ENCODE data around the gene CCDC187. TPM values are rescaled to one million over a fixed set of nuclear protein-coding genes. Genes with fewer than 3 reads are reported as not detected.

The CCDC187 gene
- total RNA-seq, 1 donor from 2014 or later: 0.69 TPM

DNA sequence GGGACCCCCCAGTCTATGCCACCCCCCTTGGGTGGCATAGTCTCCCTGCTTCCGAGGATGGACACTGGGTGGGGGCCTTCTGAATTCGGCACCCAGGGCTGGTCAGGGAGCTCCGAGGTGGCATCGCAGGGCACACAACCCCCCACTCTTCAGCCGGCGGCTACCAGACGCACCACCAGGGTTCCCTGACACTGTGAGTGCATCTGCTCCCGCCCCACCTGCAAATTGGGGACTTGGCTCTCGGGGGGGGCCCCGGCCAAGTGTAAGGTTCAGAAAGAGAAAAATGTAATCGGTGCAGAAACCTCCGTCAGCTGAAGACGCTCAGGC, 45.6 kb downstream of the CCDC187 start:
- ChIA-PET POLR2A (no interaction called here), CTCF (no interaction called here)
- DNase-seq: no peak
- Mint-ChIP-seq H3K4me1 (no peaks in the 10 kb centered on the region), H3K27ac (no peak overlapping the region), H3K36me3 (ENCODE audit: low read depth) (no peaks in the 10 kb centered on the region), H3K4me3 (no peak overlapping the region), H3K27me3 (peaks cover 2% of the 10 kb centered on the region), H3K9me3 (no peaks in the 10 kb centered on the region)
- ATAC-seq (ENCODE audit: low read depth): no peak
- intact Hi-C loops (cut with micrococcal nuclease): no loop called here
- TF ChIP-seq, protein P1, sequence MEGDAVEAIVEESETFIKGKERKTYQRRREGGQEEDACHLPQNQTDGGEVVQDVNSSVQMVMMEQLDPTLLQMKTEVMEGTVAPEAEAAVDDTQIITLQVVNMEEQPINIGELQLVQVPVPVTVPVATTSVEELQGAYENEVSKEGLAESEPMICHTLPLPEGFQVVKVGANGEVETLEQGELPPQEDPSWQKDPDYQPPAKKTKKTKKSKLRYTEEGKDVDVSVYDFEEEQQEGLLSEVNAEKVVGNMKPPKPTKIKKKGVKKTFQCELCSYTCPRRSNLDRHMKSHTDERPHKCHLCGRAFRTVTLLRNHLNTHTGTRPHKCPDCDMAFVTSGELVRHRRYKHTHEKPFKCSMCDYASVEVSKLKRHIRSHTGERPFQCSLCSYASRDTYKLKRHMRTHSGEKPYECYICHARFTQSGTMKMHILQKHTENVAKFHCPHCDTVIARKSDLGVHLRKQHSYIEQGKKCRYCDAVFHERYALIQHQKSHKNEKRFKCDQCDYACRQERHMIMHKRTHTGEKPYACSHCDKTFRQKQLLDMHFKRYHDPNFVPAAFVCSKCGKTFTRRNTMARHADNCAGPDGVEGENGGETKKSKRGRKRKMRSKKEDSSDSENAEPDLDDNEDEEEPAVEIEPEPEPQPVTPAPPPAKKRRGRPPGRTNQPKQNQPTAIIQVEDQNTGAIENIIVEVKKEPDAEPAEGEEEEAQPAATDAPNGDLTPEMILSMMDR (IDR thresholded peaks at IDR 0.05): no peak

DNA sequence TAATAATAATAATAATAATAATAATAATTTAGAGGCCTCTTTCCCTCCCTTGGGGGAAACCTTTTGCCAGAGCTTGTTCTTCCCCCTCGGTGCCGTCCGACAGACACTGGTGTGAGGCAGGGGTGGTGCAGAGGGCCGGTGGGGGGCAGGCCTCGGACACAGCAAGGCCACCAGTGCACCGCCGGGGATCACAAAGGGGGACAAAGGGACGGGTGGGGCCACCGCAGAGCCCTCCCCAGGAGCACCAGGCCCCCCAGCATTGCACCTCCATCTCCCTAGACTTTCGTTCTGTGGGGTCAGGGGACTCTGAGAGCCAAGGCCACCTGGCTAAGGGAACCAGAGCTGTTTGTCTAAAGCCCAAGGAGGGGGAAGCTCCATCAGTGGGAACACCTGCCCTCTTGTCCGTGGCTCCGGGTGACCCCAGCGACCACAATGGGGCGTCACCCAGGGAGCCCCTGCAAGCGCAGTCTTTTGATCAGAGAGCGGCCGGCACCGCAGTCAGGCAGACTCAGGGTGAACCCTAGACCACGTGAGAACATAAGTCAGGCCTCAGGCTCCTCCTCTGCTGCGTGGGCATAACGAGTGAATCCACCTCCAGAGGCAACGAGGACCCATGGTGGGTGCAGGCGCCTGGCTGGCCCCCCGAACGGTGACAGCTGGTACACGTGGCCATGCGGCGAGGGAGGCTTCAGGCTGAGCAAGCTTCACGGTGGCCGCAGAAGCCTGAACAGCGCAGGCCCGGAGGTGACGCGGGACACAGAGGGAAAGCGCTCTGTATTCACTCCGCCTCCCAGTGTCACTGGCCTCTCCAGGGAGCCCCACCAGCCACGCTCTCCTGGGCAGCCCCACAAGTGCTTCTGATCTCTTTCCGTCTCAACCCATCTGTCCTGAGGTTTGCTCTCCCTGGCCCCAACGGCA, 46.3 kb downstream of the CCDC187 start:
- intact Hi-C loops (cut with micrococcal nuclease): no loop called here
- no peaks in the 10 kb centered on the region for H3K9me3 Mint-ChIP-seq
- ATAC-seq (ENCODE audit: low read depth) (no peak), DNase-seq (no peak)
- ChIA-PET POLR2A (no interaction called here), CTCF (no interaction called here)
- no peaks in the 10 kb centered on the region for H3K4me1 Mint-ChIP-seq
- no peaks in the 10 kb centered on the region for H3K36me3 Mint-ChIP-seq (ENCODE audit: low read depth)
- H3K27me3 Mint-ChIP-seq: peaks cover 2% of the 10 kb centered on the region
- H3K27ac Mint-ChIP-seq: no peak overlapping the region
- TF ChIP-seq, protein P1 (IDR thresholded peaks at IDR 0.05): no peak
- H3K4me3 Mint-ChIP-seq: no peak overlapping the region

DNA sequence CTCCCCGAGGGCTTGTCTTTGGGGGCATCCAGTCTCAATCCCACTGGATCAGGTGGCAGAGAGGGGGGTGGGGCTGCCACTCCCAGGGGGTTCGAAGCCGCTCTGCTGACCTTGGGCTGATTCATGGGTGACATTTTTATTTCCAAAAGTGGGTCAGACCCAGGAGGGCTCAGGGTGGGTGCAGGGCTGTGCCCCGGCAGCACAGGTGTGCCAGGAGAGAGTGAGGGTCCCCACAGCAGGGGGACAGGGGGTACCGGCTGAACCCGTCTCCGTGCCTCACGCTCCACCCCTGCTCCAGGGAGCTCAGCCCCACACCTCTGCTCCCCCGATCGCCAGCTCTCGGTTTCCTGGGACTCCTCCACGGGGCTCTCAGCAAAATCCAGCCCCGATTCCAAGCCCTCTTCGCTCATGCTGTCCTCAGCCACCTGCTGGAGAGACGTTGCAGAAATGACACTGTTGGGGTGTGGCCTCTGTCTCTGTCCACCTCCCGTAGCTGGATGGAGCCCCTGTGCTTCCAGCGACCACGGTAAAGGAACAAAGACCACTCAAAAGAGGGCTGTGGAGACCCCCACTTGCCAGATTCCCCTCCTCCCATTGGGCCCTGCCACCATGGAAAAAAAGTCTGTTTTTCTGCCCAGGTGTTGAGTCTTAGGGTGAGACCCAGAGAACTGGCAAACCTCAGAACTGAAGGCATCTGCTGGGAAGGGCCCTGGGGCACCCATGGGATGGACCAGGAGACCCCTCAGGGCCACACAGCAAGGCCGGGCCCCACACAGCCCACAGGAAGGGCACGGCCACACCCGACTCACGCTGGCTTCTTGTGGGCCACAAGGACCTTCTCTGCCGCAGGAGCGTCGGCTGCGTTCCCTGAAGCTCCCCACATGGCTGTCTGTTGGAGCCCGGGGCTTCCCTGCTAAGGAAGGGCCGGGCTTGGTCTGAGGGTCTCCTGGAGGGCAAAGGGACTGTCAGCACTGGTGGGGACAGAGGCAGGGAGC, 47.7 kb downstream of the CCDC187 start:
- ATAC-seq (ENCODE audit: low read depth) (no peak), DNase-seq (no peak)
- POLR2A ChIA-PET: no interaction called here
- Mint-ChIP-seq H3K27ac (no peak overlapping the region), H3K36me3 (ENCODE audit: low read depth) (no peaks in the 10 kb centered on the region), H3K27me3 (peaks cover 2% of the 10 kb centered on the region), H3K4me1 (no peaks in the 10 kb centered on the region), H3K9me3 (no peaks in the 10 kb centered on the region), H3K4me3 (no peak overlapping the region)
- TF ChIP-seq, protein P1 (IDR thresholded peaks at IDR 0.05): no peak
- intact Hi-C loops (cut with micrococcal nuclease): no loop called here
- CTCF ChIA-PET: no interaction called here

DNA sequence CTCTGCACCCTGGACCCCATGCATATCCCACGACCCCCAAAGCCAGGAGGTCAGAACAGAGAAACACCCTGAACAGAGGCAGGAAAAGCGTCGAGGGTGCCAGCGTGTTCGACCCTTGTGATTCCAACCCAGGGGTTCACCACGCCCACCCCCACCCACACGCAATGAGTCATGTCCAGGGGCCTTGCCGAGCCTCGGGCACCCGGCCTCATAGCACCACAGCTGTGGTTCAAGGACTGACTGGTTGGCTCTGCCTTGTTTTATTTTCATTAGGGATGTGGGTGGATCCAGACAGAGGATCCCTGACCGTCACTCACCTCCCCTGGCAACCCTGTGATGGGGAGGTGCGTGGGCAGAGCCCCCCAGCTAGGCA, 48.7 kb downstream of the CCDC187 start:
- CTCF ChIA-PET: no interaction called here
- no peaks in the 10 kb centered on the region for H3K9me3 Mint-ChIP-seq
- no peaks in the 10 kb centered on the region for H3K4me1 Mint-ChIP-seq
- no peaks in the 10 kb centered on the region for H3K36me3 Mint-ChIP-seq (ENCODE audit: low read depth)
- H3K4me3 Mint-ChIP-seq: no peak overlapping the region
- H3K27me3 Mint-ChIP-seq: no peaks in the 10 kb centered on the region
- POLR2A ChIA-PET: no interaction called here
- H3K27ac Mint-ChIP-seq: no peak overlapping the region
- ATAC-seq (ENCODE audit: low read depth) (no peak), DNase-seq (no peak)
- intact Hi-C loops (cut with micrococcal nuclease): no loop called here
- TF ChIP-seq, protein P1 (IDR thresholded peaks at IDR 0.05): no peak

Data from activated B cell treated with CpG ODN at 0.5 μM for 24 hours (primary cell).